H1 (cell line): Measurements from ENCODE around the gene LIN54. TPM values are rescaled to one million over a fixed set of nuclear protein-coding genes. Genes with fewer than 3 reads are reported as not detected.

Source experiments
- ASH2L ChIP-seq: fragments of 200-600, 300-600 bp; sonication (generic); IDR thresholded peaks from one replicate; pipeline ENCODE4 v1.7.1; 2017; ENCODE audit warnings: low read length
- CBX8 ChIP-seq: fragments of 300-800, 300-1000 bp; sonication (generic); IDR thresholded peaks from 2 replicates; pipeline ENCODE4 v1.7.1; 2016; ENCODE audit warnings: low read depth, low read length, borderline replicate concordance
- CHD1 ChIP-seq: IDR thresholded peaks from 2 replicates; pipeline ENCODE4 v1.6.1; 2012; ENCODE audit warnings: low read depth, low read length, improper control_type of control experiment
- CREB1 ChIP-seq: IDR thresholded peaks from 2 replicates; pipeline ENCODE4 v1.6.1; 2012; ENCODE audit warnings: inconsistent platforms
- E2F6 ChIP-seq: IDR thresholded peaks from 2 replicates; pipeline ENCODE4 v1.6.1; 2012; ENCODE audit warnings: inconsistent platforms
- EGR1 ChIP-seq: IDR thresholded peaks from 2 replicates; pipeline ENCODE4 v1.6.1; 2011; ENCODE audit warnings: low read depth, low read length, borderline replicate concordance
- HDAC2 ChIP-seq, 2 experiments: fragments of 300-600 bp in 1 of 2; sonication (generic) in 1 of 2; IDR thresholded peaks; 2 replicates each; pipeline ENCODE4 v1.6.1; 2011 to 2012; ENCODE audit warnings: low read depth in 2 of 2, low read length in 2 of 2, mild to moderate bottlenecking in 2 of 2, moderate library complexity in 2 of 2, borderline replicate concordance in 1 of 2, inconsistent platforms in 1 of 2
- HDAC6 ChIP-seq: IDR thresholded peaks from one replicate; pipeline ENCODE4 v1.7.1; 2012; ENCODE audit warnings: low read depth, mild to moderate bottlenecking, inconsistent platforms, low read length, moderate library complexity
- MAFK ChIP-seq: IDR thresholded peaks from 2 replicates; pipeline ENCODE4 v1.6.1; 2012; ENCODE audit warnings: low read depth, mild to moderate bottlenecking, improper control_type of control experiment, low read length
- PHF8 ChIP-seq: fragments of 200-600 bp; sonication (generic); conservative IDR thresholded peaks from 2 replicates; pipeline ENCODE4 v1.7.1; 2012; ENCODE audit warnings: low read depth, mild to moderate bottlenecking, inconsistent platforms, low read length, moderate library complexity
- POLR2A ChIP-seq, 2 experiments: IDR thresholded peaks; 1 replicate in 1 of 2; 2 replicates in 1 of 2; pipeline ENCODE4 v1.6.1; 2011; ENCODE audit warnings: low read depth in 2 of 2, low read length in 2 of 2, mild to moderate bottlenecking in 2 of 2; ENCODE audit errors: control extremely low read depth in 1 of 2
- RBBP5 ChIP-seq: IDR thresholded peaks from 2 replicates; pipeline ENCODE4 v1.7.1; 2012; ENCODE audit warnings: low read depth, mild to moderate bottlenecking, inconsistent platforms, low read length, moderate library complexity, borderline replicate concordance
- SAP30 ChIP-seq: fragments of 300-600 bp; sonication (generic); IDR thresholded peaks from 2 replicates; pipeline ENCODE4 v1.7.1; 2012; ENCODE audit warnings: low read length, moderate library complexity, mild to moderate bottlenecking, inconsistent platforms; ENCODE audit not compliant: insufficient read depth, insufficient replicate concordance
- SIN3A ChIP-seq, 2 experiments: IDR thresholded peaks in 1 of 2; conservative IDR thresholded peaks in 1 of 2; 2 replicates each; pipeline ENCODE4 v1.6.1; 2011 to 2012; ENCODE audit warnings: low read length in 2 of 2, improper control_type of control experiment in 1 of 2, low read depth in 1 of 2, mild to moderate bottlenecking in 1 of 2
- YY1 ChIP-seq: IDR thresholded peaks from 2 replicates; pipeline ENCODE4 v1.6.1; 2011; ENCODE audit warnings: low read depth, mild to moderate bottlenecking, low read length
- polyA plus RNA-seq, 7 experiments: library from polyadenylated mRNA; depleted of rRNA in 3 of 7; stranded (reverse) in 5 of 7; unstranded in 2 of 7; fragments of >200 nt in 5 of 7; fragments of 200-250 nt in 2 of 7; gene quantifications; 1 replicate in 5 of 7; 2 replicates in 1 of 7; 4 replicates in 1 of 7; pipeline versions ENCODE4 v1.2.1 to v1.2.3, GENCODE V29; 2011 to 2013; ENCODE audit warnings: missing spikeins in 2 of 7, mixed read lengths in 2 of 7
- total RNA-seq: library from RNA; stranded (reverse); fragmentation: NEBNext Ultra II Directional; extraction: Animal tissue kit (Norgen Biotek cat#: 25700); gene quantifications from 2 replicates; pipeline ENCODE4 v1.2.1, GENCODE V29; 2021

Gene LIN54
- total and polyA plus RNA-seq, 2 of the 8 experiments (the other 6 are each of a cell fraction or from before 2014, with no cell fraction given) = 5.7 to 11.1 TPM

- no peak for TF ChIP-seq HDAC6
- TF ChIP-seq PHF8 = peak; percentile 67
- peak; percentile 71; the same call in 1 of the 2 replicates for TF ChIP-seq CREB1
- TF ChIP-seq CHD1 = no peak; the same call in 1 of the 2 replicates
- TF ChIP-seq MAFK = no peak
- peak; percentile 61; the same call in 1 of the 2 replicates for TF ChIP-seq RBBP5
- peak; percentile 71 for TF ChIP-seq ASH2L
- TF ChIP-seq SIN3A (conservative IDR thresholded peaks at IDR 0.05 in 1 of 2, IDR thresholded peaks at IDR 0.05 in 1 of 2; ENCODE audit: low read depth in 1 of 2, low read length in 2 of 2) = peak; percentile 93 to 94; a peak in 3 of 4 replicates
- peak; percentile 1 to 44; a peak in 2 of 3 replicates for TF ChIP-seq POLR2A (IDR thresholded peaks at IDR 0.05; ENCODE audit: control extremely low read depth in 1 of 2, low read depth in 2 of 2, low read length in 2 of 2)
- TF ChIP-seq CBX8 = no peak
- no peak for TF ChIP-seq EGR1
- peak; percentile 87 for TF ChIP-seq YY1
- 0 out of 4 replicates have a peak, but pooled peaks of 1 of the 2 experiments have one; percentile 81 for TF ChIP-seq HDAC2 (IDR thresholded peaks at IDR 0.05; ENCODE audit: borderline replicate concordance in 1 of 2, low read depth in 2 of 2, low read length in 2 of 2)
- no peak for TF ChIP-seq E2F6
- TF ChIP-seq SAP30 = peak; percentile 86
Observed at GRCh38 chr4:83010522-83011318, at the start of gene LIN54 (continued).
